EH (cell line): ENCODE measurements around the gene ADAMTS2.
"Not testable (repeated sequence)": the region's sequence is repeated elsewhere in the genome, so short reads cannot be mapped to it uniquely, and the experiment has no call there.

Source experiments
- DNase-seq: peaks from one replicate; pipeline ENCODE4 v3.0.0-alpha.2; 2015; ENCODE audit warnings: low read depth

ADAMTS2 gene

DNA sequence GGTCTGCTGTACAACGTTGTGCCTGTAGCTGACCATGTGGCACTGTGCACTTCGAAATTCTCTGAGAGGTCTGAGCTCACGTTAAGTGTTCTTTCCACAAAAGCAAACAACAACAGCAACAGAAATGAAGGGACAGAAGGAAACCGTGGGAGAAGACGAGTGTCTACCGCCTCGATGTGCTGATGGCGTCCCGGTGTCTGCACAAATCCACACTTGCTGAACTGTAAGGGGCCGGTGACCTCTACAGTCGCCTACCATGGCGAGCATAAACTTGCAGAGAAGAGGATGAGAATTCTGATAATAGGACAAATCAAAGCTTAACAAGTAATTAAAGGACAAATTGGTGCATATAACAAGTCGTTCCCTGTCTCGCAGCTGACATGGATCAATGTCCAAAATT lies 114.0 kb downstream of the ADAMTS2 start:
- DNase-seq: no peak

DNA sequence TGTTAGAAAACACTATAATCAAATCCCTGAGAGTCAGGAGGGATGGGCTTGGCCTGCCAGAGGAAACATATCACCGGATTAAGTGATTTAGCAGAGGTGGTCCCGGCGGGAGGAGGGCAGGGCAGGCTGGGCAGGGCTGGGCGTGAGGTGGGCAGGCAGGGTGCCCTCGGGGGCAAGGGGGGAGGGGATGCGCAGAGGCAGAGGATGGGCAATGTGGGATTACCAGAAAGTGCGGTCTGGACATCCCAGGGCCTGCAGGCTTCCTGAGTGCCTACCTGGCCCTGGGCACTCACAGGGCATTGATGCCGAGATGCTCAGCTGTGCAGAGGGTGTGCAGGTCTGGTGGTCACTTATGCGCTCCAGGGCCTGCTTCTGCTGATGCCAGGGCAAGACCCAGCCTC lies 115.2 kb downstream of the ADAMTS2 start:
- no peak for DNase-seq

DNA sequence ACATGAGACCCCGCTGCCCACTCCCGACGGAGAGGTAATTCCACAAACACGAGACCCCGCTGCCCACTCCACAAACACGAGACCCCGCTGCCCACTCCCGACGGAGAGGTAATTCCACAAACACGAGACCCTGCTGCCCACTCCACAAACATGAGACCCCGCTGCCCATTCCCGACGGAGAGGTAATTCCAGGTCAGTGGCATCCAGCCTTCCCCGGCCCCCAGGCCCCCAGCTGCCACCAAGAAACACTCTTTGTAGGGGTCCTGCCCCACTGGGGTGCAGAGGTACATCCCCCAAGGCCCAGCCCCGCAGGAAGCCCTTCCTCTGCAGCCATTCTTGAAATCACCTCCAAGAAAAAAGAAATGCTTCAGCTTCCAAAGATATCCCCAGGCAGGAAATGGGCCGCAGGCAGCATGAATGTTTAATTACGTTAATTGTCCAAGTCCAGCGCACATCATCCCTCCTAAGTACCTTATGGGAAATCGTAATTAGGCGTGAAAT lies 115.9 kb downstream of the ADAMTS2 start:
- no peak for DNase-seq

DNA sequence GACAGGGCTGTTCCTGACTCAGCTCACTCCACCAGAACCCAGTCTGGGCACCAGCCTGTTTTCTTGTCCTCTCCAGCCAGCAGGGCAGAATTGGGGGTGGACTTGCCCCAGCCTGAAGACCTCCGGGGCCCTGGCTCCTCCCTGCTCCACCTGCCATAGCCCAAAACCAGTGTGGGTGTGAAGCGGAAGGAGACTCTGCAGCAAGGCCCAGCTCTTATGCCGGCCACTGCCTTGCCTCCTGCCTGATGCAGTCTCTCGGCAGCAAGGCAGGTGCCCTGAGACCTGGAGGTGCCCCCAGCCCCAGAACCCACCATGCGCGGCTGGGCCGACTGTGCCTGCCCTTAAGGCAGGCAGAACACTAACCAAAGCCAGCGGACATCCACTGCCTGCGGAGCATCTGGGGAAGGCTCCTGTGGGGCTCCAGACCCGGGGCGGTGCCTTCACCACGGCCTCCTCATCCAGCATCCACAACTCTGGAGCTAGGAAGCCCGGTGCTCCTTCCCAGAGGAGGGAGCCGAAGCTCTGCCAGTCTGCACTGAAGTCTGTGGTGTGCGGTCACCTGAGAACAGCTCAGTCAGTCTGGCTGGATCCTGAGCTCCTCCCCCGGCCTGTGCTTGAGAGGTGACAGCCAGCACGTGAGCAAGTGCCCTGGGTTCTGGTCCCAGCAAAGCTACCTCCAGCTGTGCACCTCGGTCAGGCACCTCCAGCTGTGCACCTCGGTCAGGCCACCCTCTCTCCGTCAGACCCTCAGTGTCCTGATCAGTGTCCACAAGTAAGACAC lies 116.7 kb downstream of the ADAMTS2 start:
- DNase-seq: no peak

DNA sequence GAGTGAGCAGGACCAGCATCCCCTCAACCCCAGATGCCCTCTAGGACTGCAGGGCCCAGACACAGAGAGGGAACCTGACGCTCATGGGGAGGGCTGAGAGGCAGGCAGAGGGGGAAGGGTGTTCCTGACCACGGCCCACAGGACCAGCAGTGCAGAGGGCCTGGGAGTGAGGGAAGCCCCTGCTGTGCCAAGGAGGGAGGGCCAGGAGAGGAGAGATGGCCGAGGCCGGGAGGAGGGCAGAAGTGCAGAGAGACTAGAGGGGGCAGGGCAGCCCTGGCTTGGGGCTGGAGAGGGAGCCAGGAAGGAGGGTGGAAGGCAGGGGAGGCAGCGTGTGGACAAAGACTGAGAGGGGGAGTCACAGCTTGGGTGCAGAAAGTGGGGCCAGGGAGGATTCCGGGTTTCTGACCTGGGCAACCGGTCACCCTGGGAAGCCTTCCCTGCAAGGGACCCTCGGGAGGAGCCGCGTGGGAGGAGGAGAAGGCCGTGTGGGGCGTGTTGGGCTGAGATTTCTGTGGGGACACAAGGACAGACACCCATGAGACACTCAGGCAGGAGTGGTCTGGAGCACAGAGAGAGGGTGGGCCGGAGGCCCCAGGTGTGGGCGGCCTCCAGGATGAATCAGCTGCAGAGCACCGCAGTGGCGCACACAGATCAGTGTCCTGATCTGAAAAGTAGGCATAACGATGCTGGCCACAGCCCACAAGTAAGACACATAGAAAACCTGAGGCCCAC lies 117.5 kb downstream of the ADAMTS2 start:
- DNase-seq: no peak

DNA sequence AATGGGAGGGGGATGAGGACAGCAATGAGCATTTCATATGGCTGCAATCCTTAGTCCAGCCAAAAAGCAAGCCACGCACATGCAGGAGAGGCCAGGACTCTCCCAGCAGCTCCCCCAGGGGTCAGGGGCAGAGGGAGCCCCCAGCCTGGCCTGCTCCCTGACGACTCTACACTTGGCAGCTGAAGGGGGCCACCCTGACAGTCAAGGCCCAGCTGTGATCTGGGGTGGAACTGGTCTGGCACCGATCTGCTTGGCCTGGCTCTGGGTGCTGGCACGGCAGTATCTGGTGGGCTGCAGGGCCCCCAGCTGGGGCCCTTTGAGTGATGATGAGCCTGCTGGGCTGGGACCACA lies 118.1 kb downstream of the ADAMTS2 start:
- DNase-seq: no peak

DNA sequence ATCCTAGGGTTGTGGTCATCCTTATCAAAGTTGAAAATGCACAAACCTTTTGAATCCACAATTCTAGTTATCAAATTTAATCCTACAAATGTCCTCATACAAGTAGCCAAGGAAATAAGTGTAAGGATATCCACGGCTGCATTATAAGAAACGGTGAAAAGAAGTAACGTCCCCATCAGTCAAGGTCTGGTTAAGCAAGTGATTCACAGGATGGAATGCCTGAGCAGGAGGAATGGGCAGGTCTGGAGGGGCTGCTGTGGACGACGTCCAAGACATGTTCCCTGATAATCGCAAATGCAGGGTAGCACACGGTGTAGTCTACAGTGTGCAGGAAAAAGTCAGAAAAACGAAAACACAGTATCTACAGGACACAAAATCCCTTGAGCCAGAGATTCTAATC lies 118.6 kb downstream of the ADAMTS2 start:
- no peak for DNase-seq

DNA sequence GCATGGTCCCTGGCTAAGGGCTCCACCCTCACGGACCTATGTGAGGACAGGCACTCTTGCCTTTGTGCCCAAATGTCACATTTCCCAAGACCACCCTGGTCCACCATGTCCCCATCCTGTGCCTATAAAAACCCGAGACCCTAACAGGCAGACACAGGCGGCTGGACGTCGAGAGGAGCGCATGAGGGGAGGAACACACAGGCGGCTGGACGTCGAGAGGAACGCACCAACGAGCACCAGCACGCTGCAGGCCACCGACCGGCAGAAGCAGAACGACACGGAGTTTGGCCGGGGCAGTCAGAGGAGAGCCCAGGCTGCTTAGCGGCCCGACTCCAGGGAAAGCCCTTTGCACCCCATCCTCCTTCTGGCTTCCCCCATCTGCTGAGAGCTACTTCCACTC lies 119.9 kb downstream of the ADAMTS2 start:
- no peak for DNase-seq

DNA sequence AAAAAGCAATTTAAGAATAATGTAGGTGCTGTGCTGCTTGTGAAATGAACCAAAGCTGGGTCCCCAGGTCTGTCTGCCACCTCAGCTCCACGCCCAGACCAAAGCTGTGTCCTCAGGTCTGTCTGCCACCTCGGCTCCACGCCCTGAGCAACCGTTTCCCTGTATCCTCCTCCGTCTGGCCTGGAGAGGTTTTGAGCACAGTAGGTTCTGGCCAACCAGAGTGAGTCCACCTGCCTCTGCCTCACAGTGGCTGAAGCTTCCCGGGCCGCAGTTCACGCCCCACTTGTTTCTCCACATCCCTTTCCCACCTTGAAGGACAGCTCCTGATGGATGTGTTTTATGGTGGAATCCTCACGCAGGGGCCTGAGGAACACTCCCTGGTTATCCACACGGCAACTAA lies 120.5 kb downstream of the ADAMTS2 start:
- no peak for DNase-seq

DNA sequence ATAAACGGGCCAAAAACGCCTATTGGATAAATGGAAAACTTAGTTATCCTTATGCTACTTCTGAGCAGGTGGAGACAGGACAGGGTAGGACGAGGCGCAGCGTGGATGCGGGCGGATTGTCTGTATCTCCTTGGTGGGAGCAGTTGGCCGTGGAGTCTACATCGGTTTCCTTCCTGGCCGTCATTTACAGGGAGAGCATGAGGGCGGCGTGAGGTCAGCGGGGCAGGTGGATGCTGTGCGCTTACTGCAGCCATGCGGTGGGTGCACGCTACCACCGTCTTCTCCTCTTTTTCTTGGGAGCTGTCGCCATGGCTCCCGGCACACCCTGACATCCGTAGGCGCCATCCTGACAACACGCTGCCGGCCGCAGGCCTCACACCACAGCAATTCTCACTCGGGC lies 121.3 kb downstream of the ADAMTS2 start:
- no peak for DNase-seq

DNA sequence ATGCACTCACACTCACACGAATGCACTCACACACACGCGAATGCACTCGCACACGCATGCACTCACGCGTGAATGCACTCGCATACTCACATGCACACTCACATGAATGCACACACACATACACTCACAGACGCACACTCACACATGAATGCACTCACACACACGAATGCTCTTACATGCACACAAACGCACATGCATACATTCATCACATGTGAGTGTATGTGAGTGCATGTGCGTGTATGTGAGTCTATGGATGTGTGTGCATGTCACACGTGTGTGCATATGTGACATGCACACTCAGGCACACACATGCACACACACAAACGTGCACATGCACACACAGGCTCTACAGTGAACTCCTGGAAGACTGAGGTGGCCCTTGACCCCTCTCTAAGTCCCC lies 121.7 kb downstream of the ADAMTS2 start:
- no peak for DNase-seq

DNA sequence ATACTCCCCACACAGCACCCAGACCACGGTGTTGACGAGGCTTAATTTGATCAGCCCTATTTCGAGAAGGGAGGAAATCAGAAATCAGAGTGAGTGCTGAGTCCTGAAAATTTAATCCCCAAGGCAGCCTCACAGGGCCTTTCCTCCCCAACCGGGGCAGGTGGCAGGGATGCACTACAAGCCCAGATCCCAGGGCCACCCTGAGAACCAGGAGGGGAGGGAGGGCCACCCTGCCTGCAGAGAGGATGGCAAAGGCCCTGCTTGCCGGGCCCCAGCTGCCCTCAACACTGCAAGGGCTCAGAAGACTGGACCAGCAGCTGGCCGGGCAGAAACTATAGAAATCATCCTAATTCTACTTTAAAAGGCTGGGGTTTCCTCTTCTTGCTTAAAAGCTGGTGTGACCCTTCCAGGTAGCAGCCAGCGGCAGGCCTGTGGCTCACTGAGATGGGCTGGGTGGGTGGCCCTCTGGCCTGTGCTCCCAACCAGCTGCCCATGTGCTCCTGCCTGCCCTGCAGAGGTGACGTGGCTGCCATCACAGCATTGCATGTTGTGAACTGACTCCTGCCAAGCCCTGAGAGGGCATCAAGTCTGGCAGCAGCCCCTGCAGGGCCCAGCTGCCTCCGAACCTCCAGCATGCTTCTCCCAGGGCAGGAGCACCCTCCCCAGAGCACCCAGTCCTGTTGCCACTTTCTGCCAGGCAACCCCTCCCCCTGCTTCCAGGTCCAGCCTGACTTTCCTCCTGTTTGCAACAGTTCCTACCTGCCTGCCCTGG lies 122.8 kb downstream of the ADAMTS2 start:
- no peak for DNase-seq

DNA sequence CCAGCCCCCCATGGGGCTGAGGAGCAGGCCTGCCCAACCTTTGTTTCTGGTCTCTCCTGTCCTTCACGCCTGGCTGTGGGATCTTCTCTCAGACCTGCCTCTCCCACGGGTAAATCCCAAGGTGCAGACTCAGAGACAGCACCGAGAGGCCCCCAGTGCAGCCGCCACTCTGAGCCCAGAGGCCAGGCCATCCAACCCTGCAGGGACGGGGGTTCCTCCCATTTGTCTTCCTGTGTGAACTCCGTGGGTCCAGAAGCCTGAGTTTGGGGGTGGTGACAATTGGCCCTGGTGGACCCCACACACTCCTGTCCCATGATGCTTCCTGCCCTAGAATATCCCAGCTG lies 123.4 kb downstream of the ADAMTS2 start:
- no peak for DNase-seq

DNA sequence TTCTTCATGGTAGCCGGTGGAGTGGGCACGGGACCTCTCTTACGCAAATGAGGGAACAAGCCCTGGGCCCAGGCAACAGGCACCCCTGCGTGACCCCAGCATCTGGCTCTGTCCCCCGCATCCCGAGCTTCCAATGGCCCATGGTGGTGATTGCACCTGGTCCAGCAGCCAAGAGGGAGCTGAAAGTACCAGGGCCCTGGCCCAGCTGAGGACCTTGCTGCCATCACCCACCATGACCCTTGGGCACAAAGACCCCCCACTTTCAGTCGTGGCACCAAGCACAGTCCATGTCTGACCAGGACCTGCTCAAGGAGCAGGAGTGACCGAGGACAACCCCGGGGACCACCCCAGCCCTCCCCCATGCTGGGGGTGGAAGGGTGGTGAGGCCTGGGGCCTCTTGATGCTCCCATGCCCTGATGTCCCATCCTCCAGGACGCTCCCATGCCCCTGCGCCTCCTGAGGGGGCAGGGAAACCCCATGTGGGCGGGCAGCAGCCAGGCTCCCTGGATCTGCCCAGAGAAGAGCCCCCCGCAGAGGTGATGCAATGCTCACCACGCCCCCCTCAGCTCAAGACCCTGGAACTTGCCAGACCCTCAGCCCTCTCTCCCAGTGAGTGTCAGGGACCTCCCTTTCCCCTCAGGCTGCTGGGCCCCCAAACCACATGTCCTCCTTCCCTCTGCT lies 123.9 kb downstream of the ADAMTS2 start:
- no peak for DNase-seq

DNA sequence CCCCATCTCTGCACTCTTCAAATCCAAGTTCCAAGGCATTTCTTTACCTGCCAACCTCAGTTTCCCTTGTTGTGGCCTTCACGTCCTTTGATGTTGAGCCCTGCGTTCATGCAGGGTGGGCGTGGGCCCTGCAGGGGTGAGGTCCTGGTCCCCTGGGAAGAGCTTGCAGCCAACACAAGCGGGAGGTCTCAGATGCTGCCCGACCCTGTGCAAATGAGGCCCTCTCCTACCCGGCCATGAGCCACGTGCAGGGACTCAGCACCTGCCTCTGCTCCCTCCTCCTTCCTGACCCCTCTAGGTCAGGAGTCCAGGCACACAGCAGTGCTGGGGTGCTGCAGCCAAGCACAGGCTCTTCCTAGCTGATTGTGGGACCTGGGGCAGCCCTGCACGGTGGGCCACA lies 124.5 kb downstream of the ADAMTS2 start:
- DNase-seq: no peak

DNA sequence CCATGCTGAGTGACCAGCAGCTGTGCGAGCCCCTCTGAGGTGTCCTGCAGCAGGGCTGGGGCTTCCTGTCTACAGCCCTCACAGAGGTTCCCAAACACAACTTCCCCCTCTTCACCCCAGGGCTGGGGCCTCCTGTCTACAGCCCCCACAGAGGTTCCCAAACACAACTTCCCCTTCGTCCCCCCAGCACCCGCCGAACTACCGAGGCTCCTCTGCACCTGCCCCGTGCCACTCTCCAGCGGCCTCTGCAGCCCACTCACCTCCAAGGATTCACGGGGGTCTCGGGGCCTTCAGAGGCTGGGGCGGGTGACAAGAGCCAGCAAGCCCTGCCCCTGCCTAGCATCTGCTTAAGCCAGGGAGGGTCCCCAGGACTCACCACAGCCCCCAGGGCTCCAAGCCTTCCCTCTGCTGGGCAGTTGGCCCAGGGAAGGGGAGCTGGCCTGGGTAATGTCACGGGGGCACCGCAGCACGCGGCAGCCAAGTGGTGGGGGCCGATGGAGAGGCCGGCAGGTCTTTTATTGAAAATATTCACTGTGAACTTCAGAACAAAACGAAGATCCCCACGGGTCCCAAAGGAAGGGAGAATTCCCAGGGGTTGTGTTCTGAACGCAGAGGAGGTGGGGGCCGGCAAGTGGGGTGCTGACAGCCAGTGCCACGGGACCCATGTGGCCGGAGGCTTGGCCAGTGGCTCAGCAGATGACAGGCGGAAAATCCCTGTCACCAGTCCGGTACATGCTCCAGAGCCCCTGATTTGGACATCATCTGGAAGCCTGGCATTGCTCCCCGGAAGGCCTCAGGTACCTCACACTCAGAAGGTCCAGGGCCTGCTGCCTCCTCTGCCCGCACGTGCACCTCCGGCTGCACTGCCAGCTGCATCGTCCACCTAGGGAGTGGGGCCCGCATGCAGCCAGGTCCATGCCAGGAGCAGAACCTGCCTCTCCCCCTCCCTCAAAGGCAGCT lies 125.3 kb downstream of the ADAMTS2 start:
- no peak for DNase-seq

DNA sequence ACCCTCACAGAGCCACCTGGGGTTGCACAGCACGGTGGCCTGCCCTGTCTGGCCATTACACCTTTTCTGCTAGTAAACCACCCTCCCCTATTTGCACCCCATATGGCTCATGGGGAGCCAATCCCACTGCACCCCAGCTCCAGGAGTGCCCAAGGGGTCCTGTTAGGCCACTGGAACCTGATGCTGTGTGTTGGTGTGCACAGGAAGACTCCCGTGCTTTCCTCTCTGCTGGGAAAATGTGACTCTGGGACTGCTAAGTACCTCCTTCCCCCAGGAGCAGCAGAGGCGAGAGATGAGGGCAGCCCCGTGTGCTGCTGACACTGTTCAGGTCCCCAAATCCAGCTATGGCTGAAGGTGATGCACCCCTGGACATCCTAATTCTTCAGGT lies 126.3 kb downstream of the ADAMTS2 start:
- DNase-seq: no peak

DNA sequence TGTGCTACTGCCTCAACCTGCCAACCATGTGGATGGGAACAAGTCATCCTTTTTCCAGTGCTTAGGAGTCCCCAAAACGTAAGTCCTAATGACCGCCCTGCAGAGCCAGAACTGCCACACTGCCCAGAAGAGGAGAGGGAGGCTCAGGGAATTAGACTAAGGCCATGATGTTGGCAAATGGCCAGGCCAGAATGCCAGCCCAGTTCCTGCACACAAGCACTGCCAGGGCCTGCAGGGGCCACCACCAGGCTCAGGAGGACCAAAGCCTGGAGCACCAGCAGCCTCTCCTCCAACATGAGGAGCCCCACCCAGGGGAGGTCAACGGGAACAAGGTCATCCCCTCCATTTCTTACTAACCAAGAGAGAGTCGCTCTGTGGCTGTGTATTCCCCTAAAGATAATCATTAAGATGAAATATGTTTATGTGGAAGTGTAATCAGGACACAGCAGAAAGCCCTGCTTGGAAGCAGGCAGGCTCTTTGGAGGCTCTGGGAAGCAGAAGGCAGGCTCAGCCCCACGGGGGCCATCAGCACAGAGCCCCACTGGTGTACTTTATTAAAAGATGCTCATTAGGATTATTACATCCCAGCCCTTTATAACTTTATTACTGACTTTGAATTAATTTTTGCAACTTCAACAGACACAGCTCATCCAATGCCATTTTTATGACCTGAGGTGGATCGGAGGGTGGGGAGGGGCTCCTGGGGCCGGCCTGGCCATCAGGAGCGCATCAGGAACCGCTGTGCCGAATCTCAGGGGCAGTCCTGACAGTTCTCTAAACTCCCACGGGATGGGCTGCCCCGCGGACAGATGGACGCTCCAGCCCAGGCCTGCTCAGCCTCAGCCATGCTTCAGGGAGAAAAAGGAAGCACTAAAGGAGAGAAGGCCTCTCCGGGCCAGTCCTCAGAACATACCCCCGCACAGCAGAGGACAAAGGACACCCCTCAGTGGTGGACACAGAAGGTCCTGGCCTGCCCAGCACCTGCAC lies 127.0 kb downstream of the ADAMTS2 start:
- peak; percentile 35 for DNase-seq

DNA sequence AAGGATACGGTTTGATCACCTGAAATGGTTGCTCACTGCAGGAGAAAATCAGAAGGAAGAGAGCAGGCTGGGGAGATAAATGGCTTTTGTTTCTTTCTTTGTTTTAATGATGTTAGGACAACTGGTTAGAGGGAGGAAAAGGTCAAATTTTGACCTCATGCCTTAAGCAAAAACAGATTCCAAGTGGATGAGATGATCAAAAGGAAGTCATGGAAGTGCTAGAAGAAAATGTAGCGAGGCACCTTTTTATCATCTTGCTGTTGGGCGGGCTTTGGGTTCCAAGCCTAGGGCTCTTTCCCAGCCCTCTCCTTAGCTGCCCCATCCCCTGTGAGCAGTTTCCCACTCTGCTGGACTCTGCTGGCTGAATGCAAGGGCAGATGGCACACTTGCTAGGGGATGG lies 127.9 kb downstream of the ADAMTS2 start:
- DNase-seq: peak; percentile 77

DNA sequence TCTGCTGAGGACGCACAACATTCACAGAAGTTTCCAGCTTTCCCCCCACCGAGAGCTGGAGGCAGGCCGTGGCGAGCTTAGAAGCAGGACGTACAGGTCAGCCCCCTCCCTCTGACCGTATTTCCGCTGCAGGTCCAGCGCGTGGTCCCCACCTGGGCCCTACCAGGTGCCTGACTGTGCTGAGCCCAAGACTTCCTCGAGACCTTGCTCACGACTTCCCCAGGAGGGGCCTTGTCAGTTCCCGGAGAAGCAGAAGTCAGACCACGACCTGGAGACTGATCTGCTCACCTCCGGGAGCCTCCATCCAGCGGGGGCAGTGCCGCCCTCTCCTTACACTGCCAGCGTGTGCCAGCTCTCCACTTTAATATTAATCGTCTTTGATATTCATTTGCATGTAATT lies 128.9 kb downstream of the ADAMTS2 start:
- not testable (repeated sequence) for DNase-seq
